H54 (cell line): ENCODE results near the gene UBXN4.

ENCODE experiments used
- DNase-seq: peaks from one replicate; pipeline ENCODE4 v3.0.0; 2011; ENCODE audit warnings: low spot score, mixed read lengths; ENCODE audit not compliant: insufficient read length
- FAIRE-seq: peaks from 3 replicates; lab custom pipeline; 2011; peaks lifted over from hg19 to GRCh38; lab: Jason Lieb, UNC
- POLR2A ChIP-seq: IDR thresholded peaks from 2 replicates; pipeline ENCODE4 v1.6.1; 2011; ENCODE audit warnings: low read depth, mild to moderate bottlenecking, low read length

The UBXN4 gene

DNA sequence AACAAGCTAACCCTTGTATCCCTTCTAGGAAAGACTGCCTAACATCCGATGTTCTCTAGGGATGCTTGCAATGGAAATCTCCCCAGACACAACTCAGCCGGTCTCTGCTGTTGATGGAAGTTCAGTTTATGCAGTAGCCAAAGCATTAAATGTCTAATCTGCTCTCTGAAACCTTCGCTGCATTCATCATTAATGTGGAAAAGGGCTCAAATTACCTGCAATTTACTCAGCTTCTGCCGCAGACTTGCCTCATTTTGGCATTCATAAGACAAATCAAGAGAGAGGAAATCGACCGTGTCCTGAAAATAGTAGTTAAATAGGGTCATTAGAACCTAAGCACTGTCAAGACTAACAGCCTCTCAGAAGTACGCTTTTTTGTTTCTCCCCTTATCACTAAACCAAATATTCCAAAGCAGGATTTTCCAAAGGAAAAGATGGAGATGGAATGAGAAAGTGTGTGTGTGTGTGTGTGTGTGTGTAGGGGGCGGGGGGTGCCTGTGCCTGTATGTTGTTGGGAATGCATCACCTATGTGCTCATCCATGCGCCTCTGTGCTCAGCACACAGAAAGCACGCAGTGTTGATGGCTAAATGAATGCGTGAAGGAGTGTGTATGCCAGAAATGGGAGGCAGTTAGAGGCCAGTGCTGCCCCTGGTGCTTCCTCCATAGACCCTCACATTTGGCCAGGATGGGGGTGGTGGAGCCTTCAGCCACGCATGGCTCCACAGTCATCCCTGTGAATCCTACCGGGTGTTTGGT is 87.9 kb downstream of the UBXN4 start:
- DNase-seq (no peak), FAIRE-seq (no peak)
- TF ChIP-seq POLR2A: no peak

DNA sequence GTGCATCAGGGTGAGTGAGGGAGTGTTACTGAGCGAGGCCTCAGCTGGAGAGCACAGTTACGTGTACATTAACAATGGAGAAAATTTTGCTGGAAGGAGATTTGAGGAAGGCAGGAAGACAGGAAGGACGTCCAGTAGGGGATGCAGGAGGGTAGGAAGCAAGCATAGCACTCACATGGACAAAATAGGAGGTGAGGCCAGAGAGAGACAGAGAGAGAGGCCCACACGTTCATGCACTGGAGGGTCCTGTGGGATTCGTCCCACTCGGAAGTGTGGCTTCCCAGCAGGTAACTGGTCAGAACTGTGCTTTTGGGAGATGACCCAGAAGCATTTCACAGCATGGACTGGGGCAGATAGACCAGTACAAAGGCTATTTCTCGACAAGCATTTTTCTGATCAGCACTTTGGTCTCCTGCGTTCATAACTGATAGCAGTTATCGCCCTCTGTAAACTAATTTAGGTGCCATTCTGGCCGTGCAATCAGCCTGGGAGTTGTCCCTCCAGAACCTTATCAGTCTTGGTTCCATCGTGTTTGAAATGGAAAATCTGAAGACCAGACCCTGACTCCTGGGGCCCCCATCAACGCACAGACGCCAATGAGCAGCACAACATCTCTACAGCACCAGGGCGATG is 89.6 kb downstream of the UBXN4 start:
- DNase-seq (no peak), FAIRE-seq (no peak)
- no peak for TF ChIP-seq POLR2A

DNA sequence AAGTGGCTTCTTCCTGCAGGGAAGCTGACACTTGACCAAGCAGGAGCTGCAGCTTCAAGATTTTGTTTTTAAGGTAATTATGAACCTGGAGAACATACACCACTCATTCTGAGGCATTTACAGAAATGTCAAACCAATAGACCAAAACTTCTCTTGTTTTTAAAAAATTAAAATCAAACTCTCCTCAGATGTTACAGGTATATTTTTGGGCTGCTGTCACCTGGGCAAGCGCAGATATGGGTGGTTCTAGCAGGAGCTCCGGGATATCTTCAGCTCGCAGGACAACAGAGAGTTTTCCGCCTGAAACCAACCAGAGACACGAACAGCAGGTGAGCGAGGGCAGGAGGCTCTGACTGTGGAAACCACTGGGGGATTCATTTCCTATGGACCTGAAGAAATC is 91.2 kb downstream of the UBXN4 start:
- FAIRE-seq (no peak), DNase-seq (no peak)
- no peak for TF ChIP-seq POLR2A
